HG03025 (cell line): ENCODE data around the gene SPOCK1.

ENCODE experiments used
- ATAC-seq: cut with Tn5 transposase; IDR thresholded peaks from one replicate; pipeline ENCODE4 v1.9.1; 2021; ENCODE audit warnings: mild to moderate bottlenecking, moderate library complexity; ENCODE audit not compliant: unreplicated experiment, low FRiP score

SPOCK1 gene

DNA sequence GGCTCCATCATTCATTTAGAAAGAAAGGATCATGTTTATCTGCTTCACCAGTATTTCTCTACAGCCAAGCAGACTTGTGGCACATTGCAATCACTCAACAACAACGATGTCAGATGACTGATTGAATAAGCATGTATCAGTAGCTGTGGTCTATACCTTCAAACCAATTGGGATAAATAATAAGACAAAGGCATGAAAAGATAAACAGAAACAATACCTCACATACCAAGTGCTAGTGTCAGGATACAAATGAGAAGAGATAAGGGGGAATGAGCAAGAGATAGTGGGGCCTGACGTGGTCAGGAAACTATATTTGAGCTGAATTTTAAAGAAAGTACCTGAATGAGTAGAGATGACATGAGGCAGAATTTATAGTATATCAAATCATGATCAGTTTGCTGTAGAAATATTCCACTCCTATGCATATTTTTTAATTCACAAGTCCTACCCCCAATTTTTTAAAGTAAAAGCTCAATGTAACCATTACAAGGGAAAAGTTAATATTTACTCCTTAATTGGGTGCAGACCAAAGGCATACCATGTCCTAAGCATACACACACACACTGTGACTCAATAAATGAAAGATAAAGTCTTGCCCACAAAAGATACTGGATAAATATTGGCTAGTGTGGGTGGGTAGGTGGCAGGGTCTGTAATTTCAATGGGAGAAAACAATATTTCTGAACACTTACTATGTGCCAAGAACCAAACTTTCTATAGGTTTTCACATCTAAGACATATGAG lies 284.5 kb downstream of the SPOCK1 start:
- no peak for ATAC-seq

DNA sequence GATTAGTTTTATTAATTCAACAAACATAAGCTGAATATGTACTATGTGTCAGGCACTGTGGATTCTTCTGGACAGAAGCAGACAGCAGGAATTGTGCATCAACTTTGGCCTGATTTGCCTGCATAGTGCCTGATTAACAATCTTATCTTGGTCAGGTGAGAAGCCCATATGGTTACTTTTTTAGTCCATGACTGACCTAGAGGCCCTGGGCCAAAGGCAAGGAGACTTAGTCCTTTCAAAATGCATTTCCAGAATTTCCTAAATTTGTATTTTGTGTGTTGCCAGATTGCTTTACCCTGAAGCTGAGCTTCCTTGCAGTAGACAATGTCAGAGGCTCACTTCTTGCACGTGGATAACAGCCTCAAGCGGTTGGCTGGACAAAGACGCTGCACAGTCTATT lies 286.7 kb downstream of the SPOCK1 start:
- no peak for ATAC-seq

DNA sequence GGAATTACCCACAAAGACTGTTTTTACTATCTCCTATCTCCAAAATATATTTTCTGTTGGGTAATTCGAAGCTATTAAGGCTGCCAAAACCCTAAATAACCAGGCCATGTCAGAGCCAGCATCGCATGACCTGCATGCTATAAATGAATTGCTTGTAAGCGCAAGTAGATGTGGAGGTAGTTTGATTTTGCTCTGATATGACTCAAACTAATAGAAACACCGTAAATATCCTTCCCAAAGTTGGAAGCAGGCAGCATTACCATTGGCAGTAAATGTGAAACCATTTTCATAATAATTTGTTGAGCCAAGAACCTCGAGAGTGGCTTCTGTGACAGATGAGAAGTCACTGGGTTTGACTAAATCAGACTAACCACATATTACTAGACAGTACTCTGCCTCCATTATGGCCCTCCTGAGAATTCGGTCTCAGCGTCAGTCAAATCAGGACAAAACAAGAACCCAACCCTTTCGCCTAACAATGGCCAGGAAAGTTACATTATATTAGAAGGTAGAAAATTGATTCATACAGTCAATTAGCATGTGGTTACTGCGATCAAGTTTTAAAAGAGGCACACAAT lies 289.8 kb downstream of the SPOCK1 start:
- ATAC-seq, result no peak

DNA sequence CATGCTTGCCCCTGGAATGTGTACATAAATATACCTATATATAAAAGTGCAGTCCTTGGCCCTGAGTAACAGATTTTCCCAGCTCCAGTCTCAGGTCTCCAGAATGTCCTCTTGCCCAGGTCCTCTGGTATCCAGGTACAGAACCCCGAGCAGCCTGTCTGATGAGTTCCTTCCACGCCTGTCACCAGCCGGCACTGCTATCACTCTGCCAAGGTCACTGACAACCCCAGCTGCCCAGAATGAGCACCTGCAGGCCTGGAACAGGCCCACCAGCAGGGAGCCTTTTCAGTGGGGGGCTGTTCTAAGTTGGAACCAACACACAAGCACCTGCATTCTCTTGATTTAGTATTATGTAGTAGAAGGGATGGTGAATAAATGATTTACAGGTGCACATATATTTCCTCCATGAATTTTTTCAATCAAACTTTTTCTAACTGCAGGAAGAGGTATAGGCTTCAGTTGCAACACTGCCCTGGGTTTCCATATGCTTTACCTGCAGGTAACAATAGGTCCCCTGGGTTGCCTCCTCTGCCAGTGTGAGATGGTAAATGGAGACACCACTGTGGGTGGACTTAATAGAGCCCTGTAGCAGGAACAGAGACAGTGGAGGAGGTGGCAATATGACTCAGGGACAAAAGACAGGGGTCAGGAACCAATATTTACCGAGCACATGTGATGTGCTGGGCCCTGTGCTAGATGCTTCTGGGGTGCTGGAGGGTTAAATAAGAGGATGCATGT lies 291.9 kb downstream of the SPOCK1 start:
- ATAC-seq, result no peak

DNA sequence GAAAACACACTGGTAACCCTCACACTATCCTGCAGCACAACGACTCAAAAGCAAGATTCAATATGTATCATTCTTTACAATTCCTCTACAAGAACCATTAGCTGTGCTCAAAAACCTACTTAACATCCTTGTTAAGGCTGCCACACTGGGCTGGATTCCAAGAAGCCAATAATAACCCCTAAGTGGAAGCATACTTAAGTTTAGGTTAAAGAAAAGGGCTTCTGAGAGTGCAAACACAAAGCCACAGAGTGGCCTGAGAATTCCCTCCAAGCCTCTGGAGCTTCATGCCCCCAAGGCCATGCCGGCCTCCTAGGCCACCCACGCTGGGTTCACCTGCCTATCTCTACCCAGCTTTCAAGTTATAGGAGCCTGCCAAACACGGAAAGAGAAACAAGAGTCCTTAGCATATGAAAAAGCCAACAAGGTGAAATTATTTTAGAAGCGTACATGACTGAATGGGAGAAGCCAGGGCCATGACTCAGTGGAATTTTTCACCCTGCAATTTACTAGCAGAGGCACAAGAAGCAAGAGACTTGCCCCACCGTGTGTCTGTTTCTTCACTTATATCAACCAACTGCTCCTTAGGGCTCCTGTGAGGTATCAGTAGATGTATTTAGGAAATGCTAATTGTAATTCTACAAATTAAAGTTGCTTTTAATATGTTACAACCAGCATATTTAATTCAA lies 293.0 kb downstream of the SPOCK1 start:
- ATAC-seq, result no peak

DNA sequence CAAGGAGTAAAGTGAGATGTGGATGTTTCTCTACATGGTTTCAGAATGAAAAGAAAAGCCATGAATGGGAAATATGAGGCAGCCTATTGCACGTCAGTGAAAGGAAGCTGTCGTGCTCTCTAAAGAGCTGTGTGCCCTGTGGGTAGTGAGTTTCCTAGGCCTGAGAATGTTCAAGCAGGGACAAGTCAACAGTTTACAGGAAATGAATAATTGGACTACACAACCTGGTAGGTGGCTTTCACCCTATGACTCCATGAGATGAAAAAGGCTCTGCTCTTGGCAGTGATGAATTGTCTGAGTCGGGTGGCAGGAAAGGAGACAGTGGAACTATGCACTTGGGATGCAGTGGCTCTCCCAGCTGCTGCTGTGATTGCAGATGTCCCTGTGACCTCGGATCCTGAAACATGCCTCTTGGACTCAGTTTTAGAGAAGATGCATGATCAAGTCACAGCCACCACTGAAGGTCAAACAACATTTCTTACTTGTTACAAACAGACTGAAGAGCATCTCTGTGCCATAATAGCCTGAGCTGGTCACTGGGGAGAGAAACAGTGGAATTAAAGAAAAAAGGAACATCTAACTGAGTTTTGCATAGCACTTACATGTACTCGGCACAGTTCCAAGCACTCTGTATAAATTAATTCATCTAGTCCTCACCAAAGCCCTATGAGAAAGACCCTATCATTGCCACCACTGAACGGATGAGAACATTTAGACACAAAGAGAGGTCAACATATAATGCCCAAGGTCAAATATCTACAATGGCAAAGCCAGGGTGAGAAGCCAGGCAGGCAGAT lies 293.7 kb downstream of the SPOCK1 start:
- no peak for ATAC-seq

DNA sequence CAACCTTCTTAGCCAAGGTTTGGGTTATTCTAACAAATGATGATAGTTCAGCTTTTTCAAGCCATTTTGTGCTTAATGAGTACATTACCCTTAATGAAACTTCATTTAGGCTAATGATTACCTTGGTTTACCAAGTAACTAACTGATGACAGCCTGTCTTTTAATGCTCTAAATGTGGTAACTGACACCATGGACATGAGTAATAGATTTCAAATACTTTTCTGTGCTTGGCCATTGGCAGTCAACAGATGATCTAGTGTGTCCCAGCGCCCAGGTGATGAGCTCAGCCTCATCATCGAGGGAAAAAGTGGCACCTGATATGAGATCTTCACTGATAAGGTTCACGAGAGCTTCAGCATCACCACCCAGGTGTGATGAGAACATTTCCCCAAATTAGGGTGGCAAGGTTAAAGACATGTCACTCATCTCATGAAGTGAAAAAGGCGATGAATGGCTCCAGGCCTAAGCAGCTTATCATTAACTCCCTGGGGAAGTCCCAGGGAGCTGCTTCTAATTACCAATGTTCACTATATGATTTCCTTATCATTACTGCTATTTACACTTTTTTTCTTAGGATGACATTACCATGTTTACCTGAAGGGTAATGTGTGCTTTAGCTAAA lies 296.0 kb downstream of the SPOCK1 start:
- ATAC-seq, result no peak

DNA sequence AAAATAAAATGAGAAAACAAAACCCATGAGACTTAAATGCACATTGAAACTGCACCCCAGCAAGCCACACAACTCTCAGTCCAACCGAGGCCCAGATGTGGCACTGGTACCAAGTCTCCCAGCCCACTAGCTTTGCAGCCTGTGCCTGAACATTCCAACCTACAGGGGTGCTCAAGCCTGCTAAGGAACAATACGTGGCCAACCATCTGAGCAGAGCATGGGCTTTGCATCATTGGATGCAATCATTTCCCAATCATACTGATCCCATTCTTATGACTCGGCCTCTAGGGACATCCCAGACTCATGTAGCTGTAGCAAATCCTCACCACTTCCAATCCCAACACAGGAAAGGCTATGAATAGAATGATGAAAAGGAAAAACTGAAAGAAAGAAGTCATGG lies 297.2 kb downstream of the SPOCK1 start:
- no peak for ATAC-seq

DNA sequence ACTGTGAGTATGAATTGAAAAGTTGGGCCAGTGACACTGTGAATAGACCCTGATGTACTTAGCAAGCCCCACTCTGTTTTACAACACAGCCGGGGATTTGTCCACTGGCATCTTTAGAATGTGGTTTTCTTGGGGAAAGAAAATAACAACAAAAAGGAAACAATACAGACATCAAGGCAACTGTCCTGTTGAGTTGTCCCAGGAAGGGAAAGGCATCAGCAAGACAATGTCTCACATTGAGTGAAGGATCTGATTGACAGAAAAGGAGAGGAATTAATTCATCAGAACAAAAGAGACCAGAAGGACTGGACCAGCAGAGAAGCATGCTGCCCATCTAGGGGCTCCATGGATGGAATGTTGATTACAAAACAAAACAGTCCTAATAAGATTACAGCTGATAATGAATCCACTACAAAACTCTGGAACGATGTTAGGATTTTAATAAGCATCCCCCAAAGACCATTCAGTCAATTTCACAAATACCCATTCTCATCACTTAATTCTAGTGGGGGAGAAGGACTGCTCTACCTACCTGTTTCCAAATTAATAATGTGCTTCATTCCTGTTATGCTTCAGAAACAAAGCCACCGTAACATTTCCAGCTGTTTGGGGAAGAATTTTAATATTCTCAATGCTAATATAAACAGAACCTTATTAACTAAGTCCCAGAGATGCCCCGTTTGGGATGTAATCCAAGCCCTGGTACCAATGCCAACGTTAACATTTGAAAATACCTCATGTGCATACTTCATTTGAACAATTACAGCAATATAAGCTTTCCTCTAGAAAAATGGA lies 298.0 kb downstream of the SPOCK1 start:
- no peak for ATAC-seq

DNA sequence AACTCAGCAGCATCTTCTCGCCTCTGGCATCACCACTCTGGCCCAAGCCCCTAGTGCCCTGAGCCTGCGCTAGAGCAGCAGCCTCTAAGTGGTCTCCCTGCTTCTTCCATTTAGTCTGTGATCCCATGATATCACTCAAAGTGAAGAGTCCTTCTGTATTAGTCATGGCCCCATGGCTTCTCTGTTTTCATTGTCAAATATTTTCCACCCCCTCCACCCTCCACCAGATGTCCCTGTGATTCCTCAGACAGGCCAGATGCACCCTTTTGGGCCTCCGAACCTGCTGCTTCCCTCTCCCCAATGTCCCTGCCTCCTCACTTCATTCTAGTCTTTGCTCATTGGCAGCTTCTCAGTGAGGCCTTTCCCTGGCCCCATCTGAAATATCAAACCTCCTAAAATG lies 299.2 kb downstream of the SPOCK1 start:
- ATAC-seq, result no peak

DNA sequence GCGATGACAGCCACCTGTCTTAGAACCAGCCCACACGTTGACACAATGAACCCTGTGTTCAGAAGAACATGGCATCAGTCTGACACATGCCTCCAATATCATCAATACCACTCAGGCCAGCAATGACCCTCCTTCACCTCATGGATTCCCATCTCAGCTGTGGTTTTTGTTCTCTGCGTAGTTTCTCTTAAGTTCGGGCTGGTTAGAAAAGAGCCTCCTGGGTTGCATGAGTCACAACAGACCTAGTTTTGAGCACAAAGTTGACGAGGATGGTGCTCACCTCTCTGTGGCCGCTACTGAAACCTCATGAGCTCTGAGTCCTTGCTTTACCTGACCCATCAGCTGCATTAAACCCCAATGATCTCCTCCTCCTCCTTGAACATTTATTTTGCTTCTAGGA lies 299.9 kb downstream of the SPOCK1 start:
- ATAC-seq, result no peak

DNA sequence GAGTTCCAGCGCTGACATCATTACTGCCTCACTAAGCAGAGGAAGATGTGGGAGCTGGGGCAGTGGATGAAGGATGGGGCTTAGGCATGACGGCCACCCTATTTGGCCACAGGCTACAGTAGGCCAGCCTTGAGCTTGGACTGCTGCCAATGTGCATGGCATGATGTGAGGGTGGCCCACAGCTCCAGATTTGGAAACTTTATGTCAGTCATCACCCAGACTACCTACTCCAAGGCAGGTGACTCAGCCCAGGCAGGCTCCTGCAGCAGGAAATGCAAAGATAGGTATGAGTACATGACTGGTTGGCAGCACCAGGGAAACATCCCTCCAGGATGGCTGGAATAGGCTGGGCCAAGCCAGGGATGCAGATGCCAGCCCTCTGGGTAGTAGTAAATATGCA lies 303.6 kb downstream of the SPOCK1 start:
- ATAC-seq, result no peak

DNA sequence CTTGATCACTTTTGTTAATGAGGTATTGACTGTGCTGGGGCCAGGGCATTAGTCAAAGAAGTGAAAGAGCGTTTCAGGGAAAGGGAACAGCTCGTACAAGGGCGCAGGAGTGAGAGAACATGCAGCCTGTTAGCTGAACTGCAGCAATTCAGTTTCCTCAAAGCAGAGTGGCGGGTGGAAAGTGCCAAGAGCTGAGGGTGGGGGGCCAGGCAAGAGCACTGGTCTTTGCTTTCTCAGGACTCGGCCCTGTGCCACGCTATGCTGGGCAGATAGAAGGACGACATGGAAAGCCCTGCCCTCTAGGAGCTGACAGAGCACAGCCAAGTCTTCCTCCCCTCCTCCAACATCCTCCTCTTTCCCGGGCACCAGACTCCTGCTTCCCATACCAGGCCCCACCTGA lies 304.8 kb downstream of the SPOCK1 start:
- ATAC-seq, result no peak

DNA sequence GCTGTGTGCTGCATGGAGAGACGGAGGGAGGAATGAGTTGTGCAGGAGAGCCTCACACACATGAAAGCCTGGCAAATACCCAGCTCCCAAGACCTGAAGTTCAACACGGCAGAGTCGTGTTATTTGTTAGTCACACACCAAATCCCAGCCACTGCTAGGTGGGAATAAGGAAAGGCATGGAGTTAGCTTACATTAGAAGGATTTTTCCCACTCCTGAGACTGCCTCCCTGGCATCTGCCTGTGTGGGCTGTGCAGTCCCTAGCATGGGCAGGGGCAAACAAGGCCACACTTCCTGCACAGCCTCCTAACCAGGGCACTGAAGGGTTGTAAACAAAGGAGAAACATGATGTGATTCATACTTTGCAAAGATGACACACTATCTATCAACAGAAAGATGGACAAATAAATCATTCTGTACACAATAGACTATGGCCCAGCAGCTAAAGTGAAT lies 306.8 kb downstream of the SPOCK1 start:
- no peak for ATAC-seq

DNA sequence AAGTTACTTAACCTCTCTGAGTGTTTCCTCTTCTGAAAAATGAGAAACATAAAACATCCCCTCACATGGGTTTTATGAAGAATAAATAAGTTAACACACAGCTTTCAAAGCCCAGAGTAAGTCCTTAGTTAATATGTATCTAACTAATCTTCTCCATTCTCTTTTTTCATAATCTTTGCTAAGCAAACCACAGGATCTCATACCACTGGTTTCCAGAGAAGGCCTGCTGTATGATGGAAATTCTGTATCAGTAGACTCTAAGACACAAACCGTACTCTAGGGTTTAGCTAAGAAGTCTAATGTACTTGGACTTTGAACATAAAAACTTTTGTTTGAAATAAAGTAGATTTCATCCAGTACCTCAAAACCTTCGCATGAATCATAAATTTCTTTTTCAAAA lies 307.9 kb downstream of the SPOCK1 start:
- ATAC-seq, result no peak

DNA sequence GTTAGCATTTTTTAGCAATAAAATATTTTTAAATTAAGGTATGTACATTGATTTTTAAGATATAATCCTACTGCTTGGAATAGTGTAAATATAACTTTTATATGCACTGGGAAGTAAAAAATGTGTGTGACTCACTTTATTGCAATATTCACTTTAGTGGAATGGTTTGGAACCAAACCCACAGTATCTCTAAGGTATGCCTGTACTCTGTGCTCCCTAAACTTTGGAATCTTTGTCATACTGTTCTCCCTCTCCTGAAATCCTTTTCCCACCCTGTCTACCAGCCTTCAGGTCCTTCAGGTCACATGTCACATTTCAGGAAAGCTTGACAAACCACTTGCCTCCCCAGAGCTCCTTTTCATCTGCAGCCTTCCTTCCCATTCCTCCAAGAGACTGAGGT lies 308.7 kb downstream of the SPOCK1 start:
- no peak for ATAC-seq

DNA sequence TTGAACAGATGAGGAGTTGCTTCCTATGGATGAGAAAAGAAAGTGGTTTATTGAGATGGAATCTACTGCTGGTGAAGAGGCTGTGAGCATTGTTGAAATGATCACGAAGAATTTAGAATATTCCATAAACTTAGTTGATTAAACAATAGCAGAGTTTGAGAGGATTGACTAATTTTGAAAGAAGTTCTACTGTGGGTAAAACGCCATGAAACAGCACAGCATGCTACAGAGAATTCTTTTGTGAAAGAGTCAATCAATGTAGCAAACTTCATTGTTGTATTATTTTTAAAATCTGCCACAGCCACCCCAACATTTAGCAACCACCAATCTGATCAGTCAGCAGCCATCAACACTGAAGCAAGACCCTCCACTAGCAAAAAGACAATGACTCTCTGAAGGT lies 309.1 kb downstream of the SPOCK1 start:
- no peak for ATAC-seq

DNA sequence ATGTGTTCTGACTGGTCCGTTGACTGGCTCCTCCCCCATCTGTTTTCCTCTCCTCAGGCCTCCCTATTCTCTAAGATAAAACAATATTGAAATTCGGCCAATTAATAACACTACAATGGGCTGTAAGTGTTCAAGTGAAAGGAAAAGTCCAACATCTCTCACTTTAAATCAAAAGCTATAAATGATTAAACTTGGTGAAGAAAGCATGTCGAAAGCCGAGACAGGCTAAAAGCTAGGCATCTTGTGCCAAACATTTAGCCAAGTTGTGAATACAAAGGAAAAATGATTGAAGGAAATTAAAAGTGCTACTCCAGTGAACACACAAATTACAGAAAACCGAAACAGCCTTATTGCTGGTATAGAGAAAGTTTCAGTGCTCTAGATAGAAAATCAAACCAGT lies 310.6 kb downstream of the SPOCK1 start:
- no peak for ATAC-seq

DNA sequence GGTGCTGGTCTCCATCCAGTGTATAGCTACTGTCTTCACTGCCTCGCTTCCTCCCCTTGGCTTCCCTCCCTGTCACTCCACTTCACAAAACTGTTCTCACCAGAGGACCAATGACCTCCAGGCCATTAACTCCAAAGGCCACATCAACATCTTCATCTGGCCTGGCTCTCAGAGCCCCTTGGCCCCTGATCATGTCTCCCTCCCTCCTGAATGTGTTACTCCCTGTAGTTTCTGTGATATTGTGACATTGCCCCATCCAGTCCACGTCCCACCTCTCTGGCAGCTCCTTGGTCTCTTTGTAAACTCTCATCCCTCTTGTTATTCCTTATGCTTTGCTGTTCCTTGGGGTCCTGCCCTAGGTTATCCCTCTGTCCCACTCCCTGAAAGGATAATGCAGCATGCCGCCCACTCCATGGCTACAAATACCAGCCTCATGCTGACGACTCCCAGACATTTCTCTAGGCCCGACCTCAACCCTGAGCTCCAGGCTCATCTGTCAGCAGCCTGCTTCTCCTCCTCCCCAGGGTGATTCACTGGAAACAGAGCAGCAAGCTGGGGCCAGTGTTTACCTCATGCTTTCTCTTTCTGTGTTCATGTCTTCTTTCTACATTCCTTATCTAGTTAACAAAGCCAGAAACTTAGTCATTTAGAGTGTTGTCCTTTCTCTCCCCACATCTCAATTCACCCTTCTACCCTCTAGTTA lies 312.2 kb downstream of the SPOCK1 start:
- ATAC-seq, result no peak
